Measurements from ENCODE around the gene MRPL14.

The MRPL14 gene

DNA sequence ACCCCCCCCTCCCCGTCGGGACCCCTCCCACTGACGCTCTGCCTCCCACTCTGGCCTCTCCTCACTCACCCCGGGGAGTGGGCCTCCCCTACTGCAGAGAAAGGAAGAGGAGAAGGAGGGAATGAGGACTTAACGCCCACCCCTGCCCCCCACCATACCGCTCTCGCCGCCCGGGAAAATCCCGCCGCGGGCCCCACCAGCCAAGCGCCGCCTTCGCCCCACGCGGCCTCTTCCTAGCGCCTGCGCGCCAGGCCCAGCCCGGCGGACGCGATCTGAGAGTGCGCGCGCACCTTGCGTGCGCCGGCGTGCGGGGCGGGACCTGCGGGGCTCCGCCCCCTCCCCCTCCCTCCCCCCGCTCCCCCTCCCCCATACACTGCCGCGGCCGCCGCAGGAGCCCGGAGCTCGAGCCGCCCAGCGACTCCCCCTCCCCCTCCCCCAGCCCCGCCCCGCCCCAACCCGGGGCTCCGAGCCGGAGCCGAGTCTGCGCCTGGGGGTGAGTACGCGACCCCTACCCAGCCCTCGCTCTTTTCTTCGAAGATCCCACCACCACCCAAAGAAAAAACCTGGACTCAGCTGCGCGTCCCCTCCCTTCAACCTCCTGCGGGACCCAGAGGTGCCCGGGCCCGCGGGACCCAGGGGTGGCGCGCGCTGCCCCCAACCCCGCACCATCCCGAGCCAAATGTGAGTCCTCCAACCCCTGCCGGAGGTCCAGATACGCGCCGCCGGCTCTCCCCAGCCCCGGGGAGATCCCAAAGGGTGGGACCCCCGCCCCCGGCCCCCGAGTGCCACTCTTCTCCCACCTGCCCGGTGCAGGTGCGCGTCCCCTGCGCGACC, at the start of gene MRPL14, which contains the start of gene TMEM63B:
Gene MRPL14 (minus strand): TSS at position 267 of the 834 bp plus-strand sequence. CDS start 10,841 bp downstream, outside the sequence.
Gene TMEM63B (plus strand): TSS at position 369 of the 834 bp plus-strand sequence. CDS start 7,031 bp downstream, outside the sequence.
- peak; percentile 69 to 80 for DNase-seq

DNA sequence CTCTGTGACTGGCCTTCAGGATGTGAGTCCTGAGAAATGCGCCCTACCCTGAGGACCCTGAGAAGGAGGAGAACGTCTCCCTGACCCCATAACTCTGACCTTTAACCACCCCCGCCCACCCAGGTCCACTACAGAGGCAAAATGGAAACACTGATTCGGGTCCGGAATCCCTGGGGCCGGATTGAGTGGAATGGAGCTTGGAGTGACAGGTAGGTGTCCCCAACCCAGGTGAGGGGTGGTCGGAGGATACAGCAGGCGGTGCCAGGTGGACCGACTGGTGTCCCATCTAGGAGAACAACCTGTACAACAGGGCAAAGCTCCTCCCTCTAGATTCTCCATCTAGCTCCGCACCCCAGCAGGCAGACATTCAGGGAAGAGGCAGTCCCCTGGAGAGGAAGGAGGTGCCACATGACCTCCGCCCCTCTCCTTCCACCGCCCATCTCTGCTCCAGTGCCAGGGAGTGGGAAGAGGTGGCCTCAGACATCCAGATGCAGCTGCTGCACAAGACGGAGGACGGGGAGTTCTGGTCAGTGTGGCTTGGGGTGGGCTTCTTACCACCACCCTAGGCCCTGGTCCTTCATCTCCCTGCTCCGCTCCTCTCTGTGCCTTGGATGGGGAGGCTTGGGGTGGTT, 49.0 kb upstream of the MRPL14 start:
- no peak for DNase-seq

GRCh38 chr6:44172731-44173500, 45.7 kb upstream of the MRPL14 start:
- DNase-seq = peak; percentile 8 to 53

GRCh38 chr6:44171899-44172546, 44.8 kb upstream of the MRPL14 start:
- DNase-seq = no peak

GRCh38 chr6:44169886-44170570, 42.8 kb upstream of the MRPL14 start:
- no peak for DNase-seq

DNA sequence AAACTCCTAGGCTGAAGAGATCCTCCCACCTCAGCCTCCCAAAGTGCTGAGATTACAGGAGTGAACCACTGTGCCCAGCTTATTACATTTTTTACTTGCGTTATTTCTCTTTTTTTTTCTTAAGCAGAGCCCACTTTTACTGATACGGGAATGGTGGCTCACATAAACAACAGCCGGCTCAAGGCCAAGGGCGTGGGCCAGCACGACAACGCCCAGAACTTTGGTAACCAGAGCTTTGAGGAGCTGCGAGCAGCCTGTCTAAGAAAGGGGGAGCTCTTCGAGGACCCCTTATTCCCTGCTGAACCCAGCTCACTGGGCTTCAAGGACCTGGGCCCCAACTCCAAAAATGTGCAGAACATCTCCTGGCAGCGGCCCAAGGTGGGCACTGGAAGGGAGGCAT, 41.9 kb upstream of the MRPL14 start:
- no peak for DNase-seq

- no peak for DNase-seq
Measured at GRCh38 chr6:44167567-44167966, 40.3 kb upstream of the MRPL14 start.

- no peak for DNase-seq
Measured at GRCh38 chr6:44166591-44167184, 39.4 kb upstream of the MRPL14 start.

DNA sequence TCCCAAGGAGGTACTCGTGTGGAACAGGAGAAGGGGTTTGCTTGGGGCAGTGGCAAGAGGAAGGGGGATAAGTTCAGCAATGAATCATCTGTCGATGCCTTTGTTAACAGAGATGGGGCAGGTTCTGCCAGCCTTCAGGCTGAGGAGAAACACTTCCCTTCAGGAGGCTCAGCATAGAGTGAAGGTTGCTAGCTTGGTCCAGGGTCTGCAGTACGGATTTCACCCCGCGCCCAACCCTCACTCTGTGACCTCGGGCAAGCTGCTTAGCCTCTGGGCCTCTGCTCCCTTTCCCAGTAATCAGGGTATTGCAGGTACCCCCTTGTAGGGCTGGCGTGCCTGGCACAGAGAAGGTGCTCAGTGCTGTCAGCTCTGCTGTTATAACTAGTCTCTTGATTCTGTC, 38.9 kb upstream of the MRPL14 start:
- no peak for DNase-seq

DNA sequence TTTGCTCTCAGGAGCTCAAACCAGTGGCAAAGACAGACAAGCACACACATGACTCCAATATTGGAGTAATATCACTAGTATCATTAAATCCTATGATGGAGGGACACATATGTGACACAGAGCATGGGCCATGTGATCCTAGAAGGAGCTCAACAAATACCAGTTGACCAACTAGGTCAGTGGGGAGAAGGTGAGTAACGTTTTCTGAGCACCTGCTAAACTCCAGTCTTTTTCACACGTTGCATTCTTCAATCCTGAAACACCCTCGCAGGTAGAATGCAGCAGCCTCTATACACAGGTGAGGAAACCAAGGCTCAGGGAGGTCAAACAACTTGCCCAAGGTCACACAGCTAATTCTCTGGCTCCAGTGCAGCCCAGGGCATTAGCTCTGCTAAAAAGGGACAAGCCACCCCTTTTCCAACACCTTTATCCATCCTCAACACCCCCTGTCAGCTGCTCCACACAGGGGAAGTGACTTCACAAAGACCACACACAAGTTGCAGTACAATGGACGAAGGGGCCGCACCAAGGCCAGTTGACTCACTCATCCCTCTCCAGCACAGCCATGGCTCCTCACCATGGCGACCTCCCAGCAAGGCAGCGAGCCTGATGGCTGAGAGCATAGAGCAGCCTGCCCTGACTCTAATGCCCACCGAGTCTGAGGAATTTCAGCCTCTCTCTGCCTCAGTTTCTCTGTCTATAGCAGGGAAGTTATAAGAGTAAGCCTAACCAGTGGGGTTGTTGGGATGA, 35.8 kb upstream of the MRPL14 start:
- DNase-seq = no peak

DNA sequence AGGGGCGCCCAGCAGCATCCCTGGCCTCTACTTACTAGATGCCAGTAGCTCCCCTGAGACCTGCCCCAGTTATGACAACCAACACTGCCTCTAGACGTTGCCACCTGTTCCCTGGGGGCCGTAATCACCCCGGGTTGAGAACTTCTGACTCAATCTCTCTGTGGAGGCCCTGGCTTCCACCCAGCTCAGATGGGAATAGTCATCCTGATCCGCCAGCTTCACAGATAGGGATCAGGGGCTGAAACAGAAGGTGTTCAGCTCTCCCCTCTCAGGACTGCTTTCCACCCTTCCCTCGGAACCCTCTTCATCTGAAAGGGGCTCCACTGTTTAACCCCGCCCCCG, 34.7 kb upstream of the MRPL14 start:
- DNase-seq = no peak

DNA sequence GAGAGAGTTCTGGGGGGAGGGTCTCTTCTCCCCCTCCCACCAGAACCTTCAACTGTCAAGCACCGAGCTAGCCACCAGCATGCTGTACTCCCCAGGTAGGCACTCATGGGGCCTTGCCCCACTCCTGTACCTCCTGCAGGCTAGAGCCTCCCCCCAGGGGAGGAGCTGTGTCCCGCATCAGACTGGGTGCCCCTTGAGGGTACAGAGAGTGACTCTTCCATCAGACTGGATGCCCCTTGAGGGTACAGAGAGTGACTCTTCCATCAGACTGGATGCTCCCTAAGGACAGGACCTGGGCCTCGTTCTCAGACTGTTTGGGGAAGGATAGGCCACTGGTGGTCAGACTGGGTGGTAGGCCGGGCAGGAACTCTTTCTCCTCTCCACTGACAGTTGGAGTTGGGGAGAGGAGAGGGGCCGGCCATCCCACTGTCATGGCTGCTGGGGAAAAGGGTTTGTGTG, 31.5 kb upstream of the MRPL14 start, which contains the start of gene CAPN11:
Gene CAPN11 (plus strand): TSS at position 51 of the 459 bp plus-strand sequence. CDS start 29 bp downstream, at position 80.
- DNase-seq = no peak

DNA sequence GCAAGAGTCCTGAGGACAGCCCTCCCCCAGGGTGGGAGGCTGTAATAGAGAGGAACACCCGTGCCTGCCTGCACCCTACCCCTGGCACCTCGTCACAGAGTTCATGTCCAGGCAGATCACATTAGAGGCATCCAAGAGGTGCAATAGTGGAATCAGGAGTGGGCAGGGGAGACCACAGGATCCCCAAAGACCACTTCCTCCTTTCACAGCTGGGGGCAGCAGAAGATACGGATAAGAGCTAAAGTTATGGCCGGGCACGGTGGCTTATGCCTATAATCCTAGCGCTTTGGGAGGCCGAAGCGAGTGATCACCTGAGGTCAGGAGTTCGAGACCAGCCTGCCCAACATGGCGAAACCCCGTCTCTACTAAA, 29.9 kb upstream of the MRPL14 start:
- no peak for DNase-seq

DNA sequence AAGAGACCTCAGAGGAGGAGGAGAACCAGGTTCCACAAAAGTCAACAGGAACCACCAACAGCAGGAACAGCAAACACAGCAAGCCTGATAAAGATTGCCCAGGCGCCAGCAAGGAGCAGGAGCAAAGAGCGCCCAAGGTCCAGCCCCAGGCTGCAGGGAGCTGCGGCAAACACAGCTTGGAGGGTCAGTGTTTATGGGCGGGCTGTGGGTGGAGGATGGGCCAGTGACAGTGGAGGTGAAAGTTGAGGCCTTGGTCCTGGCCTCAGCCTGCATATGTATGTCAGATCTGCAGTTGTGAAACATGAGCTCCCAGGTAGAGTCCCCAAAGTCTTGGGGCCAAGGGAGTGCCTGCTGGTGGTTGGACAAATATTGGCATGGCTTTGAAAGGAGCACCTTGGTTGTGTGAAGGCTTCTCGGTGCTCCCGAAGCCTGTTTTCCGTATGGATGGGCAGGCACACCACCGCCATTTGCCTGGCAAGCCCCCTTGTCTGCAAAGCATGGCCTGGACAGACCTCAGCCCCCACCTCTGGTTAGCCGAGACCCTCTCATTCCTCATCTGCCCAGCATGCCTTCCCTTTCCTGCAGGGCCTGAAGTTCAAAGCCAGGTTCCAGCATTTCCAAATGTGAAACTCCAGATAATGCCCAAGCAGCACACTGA, 29.4 kb upstream of the MRPL14 start:
- DNase-seq = no peak

GRCh38 chr6:44154067-44154466, 26.8 kb upstream of the MRPL14 start:
- DNase-seq = no peak

DNA sequence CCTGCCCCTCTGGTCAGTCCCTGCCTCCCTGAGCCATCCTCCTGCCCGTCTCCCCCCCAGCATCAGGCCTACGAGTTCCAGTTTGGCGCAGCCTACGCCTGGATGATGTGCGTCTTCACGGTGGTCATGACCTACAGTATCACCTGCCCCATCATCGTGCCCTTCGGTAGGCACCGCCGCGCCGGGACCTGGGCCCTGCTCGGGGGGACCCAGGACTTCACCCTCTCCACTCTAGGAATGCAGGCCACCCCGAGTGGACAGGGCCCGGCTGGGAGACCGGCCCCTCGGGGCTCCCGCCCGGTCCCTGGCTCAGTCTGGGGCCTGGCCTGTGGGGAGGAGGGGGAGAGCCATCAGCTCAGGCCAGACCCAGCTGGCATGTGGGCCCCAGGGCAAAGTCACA, 25.3 kb upstream of the MRPL14 start:
- DNase-seq = no peak

- no peak for DNase-seq
Measured at GRCh38 chr6:44152109-44152461, 24.8 kb upstream of the MRPL14 start.

DNA sequence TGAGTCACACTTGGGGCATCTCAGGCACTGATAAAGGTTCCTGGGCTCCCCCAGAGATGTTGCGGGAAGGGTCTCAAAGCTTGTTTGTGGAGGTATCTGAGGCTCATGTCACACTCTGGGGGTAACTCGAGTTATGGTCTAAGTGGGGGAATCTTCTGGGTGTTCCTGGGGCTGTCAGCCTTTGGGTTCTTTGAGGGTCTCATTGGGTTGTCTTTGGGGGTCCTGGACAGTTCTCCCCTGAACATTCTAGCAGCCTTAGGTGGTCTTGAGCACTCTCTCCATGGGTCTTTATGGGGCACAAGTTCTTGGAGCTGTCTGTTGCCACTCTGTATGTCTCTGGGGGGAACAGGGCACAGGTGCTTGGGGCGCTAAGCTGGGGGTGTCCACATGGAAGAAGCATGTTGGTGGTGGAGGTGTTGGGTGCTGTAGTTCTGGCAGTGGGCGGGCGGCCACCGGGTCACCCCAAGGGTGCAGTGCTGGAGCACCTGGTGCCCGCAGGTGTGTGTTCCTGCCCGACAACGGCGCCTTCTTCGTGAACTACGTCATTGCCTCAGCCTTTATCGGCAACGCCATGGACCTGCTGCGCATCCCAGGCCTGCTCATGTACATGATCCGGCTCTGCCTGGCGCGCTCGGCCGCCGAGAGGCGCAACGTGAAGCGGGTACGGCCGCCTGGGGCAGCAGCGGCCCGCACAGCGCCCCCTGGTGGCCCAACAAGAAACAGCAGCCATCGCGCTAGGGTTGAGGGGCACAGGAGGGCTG, 24.3 kb upstream of the MRPL14 start:
- DNase-seq = peak in 1 of 2 experiments; percentile 30

DNA sequence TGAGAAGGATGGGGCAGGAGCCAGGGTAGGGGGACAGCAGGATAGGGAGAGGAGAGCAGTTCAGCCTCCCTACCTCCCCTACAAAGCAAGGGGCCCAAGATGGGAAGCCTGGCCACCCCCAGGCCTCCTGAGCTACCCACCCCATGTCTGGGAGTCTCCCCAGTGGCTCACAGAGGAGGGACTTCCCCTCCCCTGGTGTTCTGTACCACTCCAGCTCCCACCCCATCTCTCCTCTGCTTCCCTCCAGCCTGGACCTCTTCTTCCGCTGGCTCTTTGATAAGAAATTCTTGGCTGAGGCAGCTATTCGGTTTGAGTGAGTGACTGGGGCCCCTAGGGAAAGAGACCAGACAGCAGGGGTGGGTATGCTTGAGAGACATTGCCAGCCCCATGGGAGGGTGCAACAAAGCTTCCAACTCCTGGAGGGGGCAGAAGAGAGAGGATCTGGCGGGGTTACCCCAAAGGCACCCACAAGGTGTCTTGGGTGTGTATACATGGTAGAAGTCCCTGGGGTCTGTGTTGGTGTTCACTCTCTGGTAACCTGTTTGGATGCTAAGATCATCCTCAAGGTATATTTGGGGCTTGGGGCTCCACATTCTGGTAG, 23.2 kb upstream of the MRPL14 start:
- no peak for DNase-seq

Measured in NCI-H187 (cell line).